GM21515 (cell line): Measurements from ENCODE around the gene GADD45A.
"Not testable (repeated sequence)": the region's sequence is repeated elsewhere in the genome, so short reads cannot be mapped to it uniquely, and the experiment has no call there.

ENCODE experiments used
- ATAC-seq: cut with Tn5 transposase; IDR thresholded peaks from one replicate; pipeline ENCODE4 v1.9.1; 2021; ENCODE audit not compliant: unreplicated experiment

The GADD45A gene

DNA sequence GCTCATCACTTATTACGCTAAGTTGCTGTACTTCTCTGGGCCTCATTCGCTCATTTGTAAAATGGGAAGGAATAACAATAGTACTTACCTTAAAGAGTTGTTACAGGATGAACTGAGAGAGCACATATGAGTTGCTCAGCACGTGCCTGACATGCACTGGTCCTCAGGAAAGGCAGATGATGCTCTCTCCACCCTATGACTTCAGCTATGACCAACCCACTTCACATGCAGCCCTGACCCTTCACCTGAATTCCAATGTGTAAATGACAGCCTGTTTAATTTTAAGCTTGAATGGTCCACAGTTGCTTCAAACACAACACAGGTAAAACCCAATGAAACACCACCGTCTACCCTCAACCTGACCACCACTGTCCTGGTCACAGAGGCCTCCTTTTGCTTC, 32.9 kb downstream of the GADD45A start:
- ATAC-seq, result no peak

DNA sequence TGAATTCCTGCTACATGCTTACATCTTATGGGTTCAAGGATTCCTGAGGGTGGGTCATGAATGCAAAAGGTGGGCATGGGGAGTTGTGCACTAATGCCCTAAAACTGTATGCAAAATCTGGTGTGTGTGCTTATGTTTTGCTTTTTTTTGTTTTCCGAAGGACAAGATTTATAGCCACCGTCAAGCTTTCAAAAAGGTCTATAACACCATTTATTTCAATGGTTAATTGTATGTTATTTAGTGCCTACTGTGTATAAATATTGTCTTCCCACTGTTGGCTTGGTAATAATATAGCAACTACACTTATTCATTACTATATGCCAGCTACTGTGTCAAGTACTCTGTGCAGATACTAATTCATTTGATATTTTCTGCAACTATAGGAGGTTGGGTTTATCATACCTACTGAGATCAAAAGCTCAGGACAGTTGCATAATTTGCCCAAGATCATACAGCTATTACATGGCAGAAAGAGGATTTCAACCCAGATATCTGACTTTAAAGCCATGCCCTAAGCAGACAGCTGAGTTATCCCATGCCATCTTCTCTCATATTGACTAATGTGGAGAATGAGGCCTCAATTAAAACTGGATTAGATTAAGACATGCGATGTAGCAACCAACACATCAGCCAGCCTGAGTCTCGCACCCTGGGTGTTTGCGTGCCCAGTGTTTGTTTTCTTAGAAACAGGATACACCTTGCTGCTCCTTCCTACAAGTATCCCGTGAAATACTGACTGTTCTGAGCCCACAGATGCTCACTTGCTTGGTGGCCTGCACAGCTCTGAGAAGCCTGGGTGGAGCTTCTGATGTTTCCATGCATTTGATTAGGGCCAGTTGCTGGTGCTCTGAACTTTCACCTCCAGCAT, 34.6 kb downstream of the GADD45A start:
- no peak for ATAC-seq

DNA sequence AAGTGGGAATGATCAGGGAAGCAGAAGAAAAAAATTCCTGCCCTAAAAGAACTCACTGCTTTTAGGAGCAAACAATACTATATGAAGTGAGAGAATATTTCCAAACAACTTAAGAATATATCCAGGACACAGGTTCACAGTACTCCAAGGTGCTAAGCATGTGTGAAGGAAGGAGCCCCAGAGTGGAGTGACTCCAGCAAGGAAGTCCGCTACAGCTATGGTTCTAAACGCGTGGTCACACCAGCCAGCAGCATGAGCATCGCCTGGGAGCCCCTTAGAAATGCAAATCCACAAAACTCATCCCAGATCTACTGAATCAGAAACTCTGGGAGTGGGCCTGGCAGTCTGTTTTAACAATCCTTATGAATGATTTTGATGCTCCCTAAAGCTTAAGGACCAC, 36.1 kb downstream of the GADD45A start:
- ATAC-seq, result no peak

DNA sequence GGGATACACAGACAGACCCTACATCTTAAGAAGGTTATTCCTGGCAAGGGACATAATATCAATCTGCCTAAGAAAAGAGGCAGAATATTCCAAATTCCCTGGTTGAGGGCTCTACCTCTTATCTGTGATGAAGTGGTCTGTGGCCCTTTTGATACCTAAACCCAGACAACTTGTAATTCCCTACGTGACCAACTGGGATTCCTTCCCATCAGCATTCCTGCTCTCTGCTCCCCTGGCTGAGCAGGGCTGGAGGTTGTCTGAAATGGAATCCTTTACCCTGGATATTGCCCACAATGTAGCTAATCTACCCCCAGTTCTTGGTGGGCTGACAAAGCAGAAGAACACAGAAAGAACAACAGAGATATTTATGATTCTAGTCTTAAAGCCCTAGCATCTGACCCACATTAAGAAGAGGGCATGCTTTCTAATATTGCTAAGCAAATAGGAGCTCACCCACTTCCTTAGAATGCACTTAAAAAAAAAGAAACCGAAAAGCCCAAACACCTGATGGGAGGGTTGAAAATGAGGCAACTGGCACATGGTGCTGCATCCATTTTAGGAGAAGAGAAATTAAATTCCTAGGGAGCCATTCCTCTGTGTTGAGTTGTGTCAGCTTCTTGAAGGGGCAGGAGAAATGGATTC, 36.8 kb downstream of the GADD45A start:
- no peak for ATAC-seq

GRCh38 chr1:67722292-67722944, 37.4 kb downstream of the GADD45A start:
- no peak for ATAC-seq

DNA sequence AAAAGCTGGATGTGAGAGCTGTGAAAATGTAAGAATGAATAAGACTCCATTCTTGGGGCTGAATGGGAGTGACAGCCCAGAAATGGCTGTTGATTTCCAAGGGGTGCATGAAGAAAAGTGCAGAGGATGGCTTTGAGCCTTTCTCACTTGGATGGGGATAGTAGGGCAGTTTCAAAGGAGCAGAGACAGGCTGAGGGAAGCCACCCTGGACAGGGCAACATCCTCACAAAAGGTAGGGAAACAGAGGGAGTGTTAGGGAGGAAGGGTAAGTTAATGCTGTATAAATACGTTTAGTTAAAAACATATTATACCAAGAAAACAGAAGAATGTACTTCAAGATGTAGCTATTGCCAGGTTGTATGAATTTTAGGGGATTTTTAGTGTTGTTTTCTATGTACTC, 38.1 kb downstream of the GADD45A start:
- no peak for ATAC-seq

GRCh38 chr1:67723620-67724019, 38.6 kb downstream of the GADD45A start:
- ATAC-seq, result peak; percentile 65

- no peak for ATAC-seq
Observed at GRCh38 chr1:67724928-67725560, 40.0 kb downstream of the GADD45A start.

DNA sequence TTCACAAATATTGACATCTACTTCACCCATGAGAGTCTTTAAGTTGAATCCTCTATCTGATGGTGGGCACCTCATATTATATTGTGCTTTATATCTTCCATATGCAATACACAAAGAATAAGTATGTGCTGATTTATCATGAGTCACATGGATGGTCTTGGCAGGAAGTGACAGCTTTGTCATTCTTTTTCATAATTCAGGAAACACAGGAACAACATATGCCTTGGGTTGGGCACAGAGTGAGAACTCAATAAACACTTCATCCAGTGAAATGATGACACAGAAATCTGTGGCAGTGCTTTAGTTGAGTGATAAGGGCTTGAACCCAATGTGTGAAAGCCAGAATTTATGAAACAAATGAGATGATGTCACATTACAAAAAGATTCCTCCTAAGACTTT, 41.2 kb downstream of the GADD45A start:
- ATAC-seq, result no peak

DNA sequence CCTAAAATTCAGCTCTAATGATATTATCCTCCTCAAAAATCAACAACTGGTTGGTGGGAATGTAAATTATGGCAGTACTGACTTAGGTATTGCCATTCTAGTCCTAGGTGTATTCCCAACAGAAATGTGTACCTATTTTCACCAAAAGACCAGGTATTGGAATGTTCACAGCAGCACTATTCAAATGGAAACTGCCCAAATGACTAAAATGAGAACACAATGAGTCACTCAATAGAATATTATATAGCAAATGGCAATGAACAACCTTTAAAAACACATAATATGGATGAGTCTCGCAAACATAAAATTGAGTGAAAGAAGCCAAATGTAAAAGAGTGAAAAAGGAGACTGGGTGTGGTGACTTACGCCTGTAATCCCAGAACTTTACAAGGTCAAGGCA, 44.9 kb downstream of the GADD45A start:
- no peak for ATAC-seq

DNA sequence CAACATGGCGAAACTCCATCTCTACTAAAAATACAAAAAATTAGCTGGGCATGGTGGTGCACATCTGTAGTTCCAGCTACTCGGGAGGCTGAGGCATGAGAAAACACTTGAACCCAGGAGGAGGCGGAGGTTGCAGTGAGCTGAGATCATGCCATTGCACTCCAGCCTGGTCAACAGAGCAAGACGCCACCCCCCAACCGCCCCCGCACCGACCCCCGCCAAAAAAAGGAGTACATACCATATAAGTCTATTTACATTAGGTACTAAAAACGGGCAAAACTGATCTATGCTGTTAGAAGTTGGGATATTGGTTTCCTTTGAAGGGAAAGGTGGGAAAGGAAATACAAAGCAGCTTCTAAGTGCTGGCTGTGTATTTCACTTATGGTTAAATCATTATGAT, 45.3 kb downstream of the GADD45A start:
- not testable (repeated sequence) for ATAC-seq

- ATAC-seq, result no peak
Observed at GRCh38 chr1:67731322-67731721, 46.3 kb downstream of the GADD45A start.

- peak; percentile 45 for ATAC-seq
Observed at GRCh38 chr1:67732750-67733151, 47.8 kb downstream of the GADD45A start.

GRCh38 chr1:67733681-67734322, 48.8 kb downstream of the GADD45A start:
- ATAC-seq, result no peak

DNA sequence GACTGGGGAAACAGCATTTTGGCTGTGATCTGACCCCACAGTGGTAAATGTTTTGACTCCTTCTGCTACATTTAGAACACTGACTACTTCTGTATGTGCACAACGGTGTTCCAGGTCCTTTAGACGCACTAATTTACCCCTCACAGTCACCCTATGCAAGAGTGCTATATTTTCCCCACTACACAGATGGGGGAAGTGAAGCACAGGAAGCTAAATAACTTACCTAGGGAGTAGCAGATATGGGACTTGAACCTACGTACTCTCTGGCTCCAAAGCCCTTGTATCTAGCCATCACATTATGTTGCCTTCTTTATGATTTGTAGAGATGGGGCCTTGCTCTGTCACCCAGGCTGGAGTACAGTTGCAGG, 49.3 kb downstream of the GADD45A start:
- ATAC-seq, result no peak

DNA sequence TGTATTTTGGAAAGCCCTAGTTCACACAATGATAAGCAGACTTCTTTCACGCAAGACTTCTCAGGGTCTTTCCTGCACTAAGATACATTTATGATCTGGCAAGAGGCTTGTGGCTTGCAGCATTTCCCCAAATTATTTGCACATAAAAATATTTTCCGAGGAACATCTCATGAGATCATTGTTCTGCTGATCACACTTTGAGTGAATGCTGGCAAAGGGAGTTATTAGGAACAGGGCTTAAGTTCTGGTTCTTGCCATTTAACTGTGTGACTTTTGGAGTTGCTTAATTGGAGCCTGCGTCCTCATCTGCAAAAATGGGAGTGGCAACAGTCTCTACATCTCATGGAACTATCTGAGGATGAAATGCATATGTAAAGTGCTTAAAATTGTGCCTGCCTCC, 50.2 kb downstream of the GADD45A start:
- no peak for ATAC-seq

DNA sequence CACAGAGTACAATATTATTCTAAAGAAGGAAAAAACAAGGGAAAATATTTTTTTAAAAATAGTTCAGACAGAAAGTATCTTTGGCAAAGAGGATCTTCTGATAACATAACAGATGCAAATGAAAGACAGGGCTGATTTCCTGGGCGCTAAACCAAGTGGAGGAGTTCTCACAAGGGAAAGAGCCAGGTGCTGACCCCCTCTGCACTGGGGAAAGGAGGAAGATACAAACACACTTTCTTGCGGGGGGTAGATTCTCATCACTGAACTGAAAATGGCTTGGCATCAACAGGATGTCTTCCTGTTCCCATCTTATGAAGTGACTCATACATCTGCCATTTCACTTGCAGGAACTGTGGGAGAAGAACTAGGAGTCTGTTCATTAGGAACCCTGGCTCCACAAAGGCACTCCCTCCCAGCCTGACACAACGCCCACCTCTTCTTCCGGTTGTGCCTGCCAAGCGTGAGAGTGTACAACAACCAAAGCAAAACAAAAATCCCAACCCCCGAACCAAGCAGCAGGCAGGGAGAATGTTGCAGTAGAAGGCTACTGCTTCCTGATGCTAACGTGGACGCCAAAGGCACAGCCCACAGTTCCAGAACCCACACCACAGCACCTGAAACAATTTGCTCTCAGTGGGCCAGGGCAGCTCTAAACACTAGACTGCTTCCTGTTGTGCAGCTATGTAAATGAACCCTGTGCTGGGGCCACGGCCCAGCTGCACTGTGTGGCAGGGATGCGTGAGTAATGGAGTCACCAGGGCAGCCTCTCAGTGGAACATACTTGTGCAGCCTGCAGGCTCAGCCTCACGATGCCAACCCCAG, 51.0 kb downstream of the GADD45A start:
- peak; percentile 98 for ATAC-seq

DNA sequence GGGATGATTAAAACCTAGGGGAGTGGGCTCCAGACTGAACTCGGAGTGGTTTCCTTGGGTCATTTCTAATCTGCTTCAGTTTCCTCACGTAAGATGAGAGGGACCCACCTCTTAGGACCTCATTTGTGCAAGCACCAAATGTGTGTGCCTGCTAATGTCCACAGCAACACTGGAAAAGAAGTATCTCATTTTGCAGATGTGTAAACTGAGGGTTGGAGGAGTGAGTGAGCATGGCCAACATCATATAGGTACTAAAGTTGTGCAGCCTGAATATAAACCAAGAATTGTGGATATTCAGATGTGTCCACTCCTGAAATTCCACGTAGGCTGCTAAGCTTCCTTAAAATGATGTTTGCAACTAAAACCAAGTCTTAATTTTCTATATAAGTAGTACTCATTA, 51.7 kb downstream of the GADD45A start:
- ATAC-seq, result no peak

DNA sequence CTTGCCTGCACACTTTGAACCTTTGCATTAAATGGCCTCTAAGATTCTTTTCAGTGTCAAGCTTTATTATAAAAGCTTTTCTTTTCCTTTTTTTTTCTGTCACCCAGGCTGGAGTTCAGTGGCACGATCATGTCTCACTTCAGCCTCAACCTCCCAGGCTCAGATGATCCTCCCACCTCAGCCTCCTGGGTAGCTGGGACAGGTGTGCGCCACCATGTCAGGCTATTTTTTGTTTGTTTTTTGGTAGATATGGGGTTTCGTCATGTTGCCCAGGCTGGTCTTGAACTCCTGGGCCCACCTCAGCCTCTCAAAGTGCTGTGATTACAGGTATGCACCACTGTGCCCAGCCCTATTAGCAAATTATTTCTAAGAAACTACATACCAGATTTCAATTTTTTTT, 52.9 kb downstream of the GADD45A start:
- ATAC-seq, result no peak
